ENCODE results near the gene OTULINL.

OTULINL gene

GRCh38 chr5:14577079-14577725 lies 4.4 kb upstream of the OTULINL start:
- DNase-seq: no peak

GRCh38 chr5:14577971-14578370 lies 3.6 kb upstream of the OTULINL start:
- DNase-seq: no peak

GRCh38 chr5:14579246-14579645 lies 2.3 kb upstream of the OTULINL start:
- DNase-seq: no peak

- DNase-seq: no peak
Measured at GRCh38 chr5:14579731-14580397, 1.7 kb upstream of the OTULINL start.

- DNase-seq: no peak
Measured at GRCh38 chr5:14580398-14581034, 1.1 kb upstream of the OTULINL start.

GRCh38 chr5:14581891-14582796 lies 552 bp downstream of the OTULINL start:
- DNase-seq: peak; percentile 83

GRCh38 chr5:14582797-14583137 lies 1.2 kb downstream of the OTULINL start:
- no peak for DNase-seq

GRCh38 chr5:14584848-14585247 lies 3.3 kb downstream of the OTULINL start:
- no peak for DNase-seq

- DNase-seq: no peak
Measured at GRCh38 chr5:14587150-14587549, 5.6 kb downstream of the OTULINL start.

GRCh38 chr5:14588145-14588544 lies 6.6 kb downstream of the OTULINL start:
- no peak for DNase-seq

- DNase-seq: no peak
Measured at GRCh38 chr5:14588758-14589543, 7.4 kb downstream of the OTULINL start.

GRCh38 chr5:14590949-14591348 lies 9.4 kb downstream of the OTULINL start:
- no peak for DNase-seq

GRCh38 chr5:14591548-14591947 lies 10.0 kb downstream of the OTULINL start:
- no peak for DNase-seq

GRCh38 chr5:14593326-14594021 lies 11.9 kb downstream of the OTULINL start:
- DNase-seq: peak; percentile 35

- DNase-seq: no peak
Measured at GRCh38 chr5:14594378-14595074, 12.9 kb downstream of the OTULINL start.

- DNase-seq: peak; percentile 24
Measured at GRCh38 chr5:14595189-14595588, 13.6 kb downstream of the OTULINL start.

- DNase-seq: no peak
Measured at GRCh38 chr5:14595891-14596290, 14.3 kb downstream of the OTULINL start.

- no peak for DNase-seq
Measured at GRCh38 chr5:14597080-14597479, 15.5 kb downstream of the OTULINL start.

- DNase-seq: no peak
Measured at GRCh38 chr5:14598225-14598624, 16.6 kb downstream of the OTULINL start.

GRCh38 chr5:14599476-14600127 lies 18.0 kb downstream of the OTULINL start:
- DNase-seq: no peak

GRCh38 chr5:14600846-14601245 lies 19.3 kb downstream of the OTULINL start:
- no peak for DNase-seq

All from activated naive CD4-positive, alpha-beta T cell treated with Interleukin-2 at 50 U/mL for 16 hours (primary cell).